Gastroesophageal sphincter (tissue), 4 donors: Measurements from ENCODE around the gene PHETA2. TPM values are rescaled to one million over a fixed set of nuclear protein-coding genes. Genes with fewer than 3 reads are reported as not detected.

Experiments
- ATAC-seq: fragments of 150-250 bp; one replicate; pipeline ENCODE4 v1.9.1; 2016; ENCODE audit warnings: mild to moderate bottlenecking, moderate library complexity
- H3K27ac ChIP-seq, 4 donors: fragments of 200-600 bp; sonication (generic) in 3 of 4; 1 replicate in 3 of 4; 2 replicates in 1 of 4; pipeline ENCODE4 v1.5.1; 2016 to 2019
- H3K27me3 ChIP-seq: fragments of 200-600 bp; sonication (generic); one replicate; pipeline ENCODE4 v1.5.1; 2019
- H3K36me3 ChIP-seq, 2 donors: fragments of 200-600 bp; sonication (generic); one replicate each; pipeline ENCODE4 v1.5.1; 2019; ENCODE audit warnings: control low read depth in 1 of 2
- H3K4me1 ChIP-seq, 3 donors: fragments of 200-600 bp; sonication (generic); 1 replicate in 2 of 3; 2 replicates in 1 of 3; pipeline ENCODE4 v1.5.1; 2016 to 2019; ENCODE audit warnings: control low read depth in 2 of 3
- H3K4me3 ChIP-seq, 2 donors: fragments of 200-600 bp; sonication (generic); one replicate each; pipeline ENCODE4 v1.5.1; 2019; ENCODE audit warnings: mild to moderate bottlenecking in 1 of 2, moderate library complexity in 1 of 2
- H3K9me3 ChIP-seq, 3 donors: fragments of 200-600 bp; sonication (generic); one replicate each; pipeline ENCODE4 v1.5.1; 2017 to 2019; ENCODE audit warnings: control low read depth in 2 of 3
- CTCF ChIP-seq, 4 experiments: fragments of 200-600 bp in 2 of 4; fragments of 450-650 bp in 2 of 4; sonication (generic) in 1 of 4; IDR thresholded peaks; one replicate each; pipeline ENCODE4 v1.5.1; 2017 to 2019; ENCODE audit warnings: antibody characterized with exemption in 4 of 4, mild to moderate bottlenecking in 2 of 4, moderate library complexity in 2 of 4
- EP300 ChIP-seq: sonication (generic); formaldehyde crosslinking; IDR thresholded peaks from one replicate; pipeline ENCODE4 v1.6.1; 2017; ENCODE audit warnings: antibody characterized with exemption, mild to moderate bottlenecking
- POLR2A ChIP-seq, 2 donors: fragments of 450-650 bp; IDR thresholded peaks; one replicate each; pipeline ENCODE4 v1.6.1; 2017; ENCODE audit warnings: antibody characterized with exemption in 2 of 2, mild to moderate bottlenecking in 2 of 2, moderate library complexity in 1 of 2
- POLR2AphosphoS5 ChIP-seq: sonication (generic); formaldehyde crosslinking; IDR thresholded peaks from one replicate; pipeline ENCODE4 v1.6.1; 2017; ENCODE audit warnings: antibody characterized with exemption
- WGBS, 2 donors: methylation state at CpG; one replicate each; pipeline ENCODE4 v1.1.5; 2018; ENCODE audit warnings: low coverage in 1 of 2; 5-methylcytosine and 5-hydroxymethylcytosine counted together
- total RNA-seq, 4 donors: library from RNA; depleted of rRNA; stranded (reverse); fragments of >200 nt; gene quantifications; one replicate each; pipeline ENCODE4 v1.1.0, GENCODE V29; 2016

Gene PHETA2
- total RNA-seq, 4 donors from 2014 or later: 19.1 to 32.1 (median 21.1) TPM

DNA sequence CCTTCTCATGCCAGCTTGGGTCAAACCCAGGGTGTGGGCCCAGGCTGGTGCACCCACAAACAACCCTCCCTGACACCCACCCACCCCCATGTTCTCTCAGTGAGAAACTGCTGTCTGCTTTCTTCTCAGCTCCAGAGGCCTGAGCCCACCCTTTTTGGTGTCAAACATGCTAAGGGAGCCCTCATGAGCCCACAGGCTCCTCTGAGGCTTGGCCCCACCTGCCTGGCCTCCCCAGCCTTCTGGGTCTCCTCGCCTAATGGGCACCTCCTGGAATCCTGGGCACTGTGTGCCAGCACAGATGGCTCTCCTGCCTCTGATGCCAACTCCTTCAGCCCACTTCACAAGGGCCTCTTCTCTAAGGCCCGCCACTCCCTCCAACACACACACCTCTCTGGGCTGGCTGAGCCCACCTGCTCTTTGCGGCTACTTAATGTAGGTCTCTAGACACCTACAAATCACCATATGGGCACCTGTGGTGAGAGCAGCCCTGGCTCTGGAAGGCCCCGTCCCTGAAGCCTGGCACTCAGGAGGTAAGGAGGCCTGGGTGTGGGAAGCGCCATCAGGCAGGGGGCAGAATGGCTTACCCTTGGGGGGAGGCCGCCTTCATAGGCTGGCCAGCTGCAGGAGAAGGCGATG lies 7.8 kb upstream of the PHETA2 start:
- Histone ChIP-seq H3K4me3 (no peak overlapping the region), H3K27ac (no peak overlapping the region), H3K36me3 (peaks cover 0 to 73% of the 10 kb centered on the region in 2 donors), H3K4me1 (peaks cover 0 to 27% (median 9%) of the 10 kb centered on the region in 3 donors), H3K9me3 (no peaks in the 10 kb centered on the region), H3K27me3 (no peaks in the 10 kb centered on the region)
- WGBS, 2 donors: 90% methylated on average over 2 of the region's 7 CpGs; no CpG with 5 or more reads in 1 of the 2 donors
- ATAC-seq: no peak
- TF ChIP-seq CTCF (IDR thresholded peaks at IDR 0.05) (no peak), POLR2AphosphoS5 (no peak), EP300 (no peak), POLR2A (IDR thresholded peaks at IDR 0.05) (no peak)

- no peaks in the 10 kb centered on the region for H3K27me3 ChIP-seq
- TF ChIP-seq EP300 (no peak), POLR2AphosphoS5 (no peak), POLR2A (IDR thresholded peaks at IDR 0.05) (no peak), CTCF (IDR thresholded peaks at IDR 0.05) (no peak)
Measured at GRCh38 chr22:42066937-42067336, 7.1 kb upstream of the PHETA2 start.

GRCh38 chr22:42067671-42068251 lies 6.3 kb upstream of the PHETA2 start:
- Histone ChIP-seq H3K4me3 (no peak overlapping the region), H3K9me3 (no peaks in the 10 kb centered on the region), H3K4me1 (peaks cover 0 to 39% (median 14%) of the 10 kb centered on the region in 3 donors), H3K27ac (no peak overlapping the region), H3K36me3 (peaks cover 0 to 58% of the 10 kb centered on the region in 2 donors), H3K27me3 (no peaks in the 10 kb centered on the region)
- WGBS, 2 donors: 40 to 100% methylated on average over 2 of the region's 14 CpGs
- TF ChIP-seq CTCF (IDR thresholded peaks at IDR 0.05): no peak
- TF ChIP-seq EP300: no peak
- TF ChIP-seq POLR2A (IDR thresholded peaks at IDR 0.05): no peak
- TF ChIP-seq POLR2AphosphoS5: no peak
- no peak for ATAC-seq

More at GRCh38 chr22:42066937-42067336, 7.1 kb upstream of the PHETA2 start:
- Histone ChIP-seq H3K9me3 (no peaks in the 10 kb centered on the region), H3K4me1 (peaks cover 0 to 34% (median 14%) of the 10 kb centered on the region in 3 donors), H3K4me3 (no peak overlapping the region), H3K27ac (no peak overlapping the region), H3K36me3 (peaks cover 0 to 66% of the 10 kb centered on the region in 2 donors)
- WGBS, 2 donors: no CpG with 5 or more reads among the region's 10 CpGs
- ATAC-seq: no peak

DNA sequence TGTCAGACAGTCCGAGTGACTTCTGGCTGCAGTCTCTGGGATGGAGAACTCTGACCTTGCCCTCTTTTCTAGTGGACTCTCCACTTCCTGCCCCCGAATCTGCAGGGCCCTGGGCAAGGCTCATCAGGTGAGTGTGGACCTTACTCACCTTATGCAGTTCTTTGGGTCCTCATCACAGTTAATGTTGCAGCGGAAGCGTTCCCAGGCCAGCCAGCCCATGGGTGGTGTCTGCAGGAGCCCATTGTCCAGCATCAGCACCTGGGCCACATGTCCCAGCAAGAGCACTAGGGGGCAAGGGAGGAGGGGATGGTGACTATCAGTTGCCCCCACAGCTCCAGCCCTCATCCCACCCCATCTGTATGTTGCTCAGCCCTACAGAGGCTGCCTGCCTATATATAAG lies 5.8 kb upstream of the PHETA2 start:
- no peak for ATAC-seq
- Histone ChIP-seq H3K27ac (no peak overlapping the region), H3K27me3 (no peaks in the 10 kb centered on the region), H3K9me3 (no peaks in the 10 kb centered on the region), H3K36me3 (peaks cover 0 to 52% of the 10 kb centered on the region in 2 donors), H3K4me1 (peaks cover 0 to 41% (median 14%) of the 10 kb centered on the region in 3 donors), H3K4me3 (no peak overlapping the region)
- no CpG with 5 or more reads among the region's 4 CpGs for WGBS, 2 donors
- no peak for TF ChIP-seq EP300
- TF ChIP-seq CTCF (IDR thresholded peaks at IDR 0.05): no peak
- TF ChIP-seq POLR2AphosphoS5: no peak
